Transverse colon (tissue), 4 donors: ENCODE results near the gene RTTN. TPM values are rescaled to one million over a fixed set of nuclear protein-coding genes. Genes with fewer than 3 reads are reported as not detected.

ENCODE experiments used
- DNase-seq: peaks from one replicate; pipeline ENCODE4 v3.0.0-alpha.2; 2019
- H3K27ac ChIP-seq, 4 donors: fragments of 200-600 bp; sonication (generic); 2 replicates each; pipeline ENCODE4 v1.5.1; 2016 to 2018; ENCODE audit warnings: inconsistent platforms in 4 of 4
- H3K27me3 ChIP-seq: fragments of 200-600 bp; sonication (generic); 2 replicates; pipeline ENCODE4 v1.5.1; 2017; ENCODE audit warnings: inconsistent platforms
- H3K36me3 ChIP-seq, 4 donors: fragments of 200-600 bp; sonication (generic); 2 replicates each; pipeline ENCODE4 v1.5.1; 2017 to 2019; ENCODE audit warnings: inconsistent platforms in 4 of 4
- H3K4me1 ChIP-seq, 4 donors: fragments of 200-600 bp; sonication (generic); 2 replicates each; pipeline ENCODE4 v1.5.1; 2017 to 2020; ENCODE audit warnings: inconsistent platforms in 4 of 4
- H3K4me3 ChIP-seq, 4 donors: fragments of 200-600 bp; sonication (generic); 1 replicate in 1 of 4; 2 replicates in 3 of 4; pipeline versions ENCODE4 v1.5.1 to v1.6.1; 2017 to 2019; ENCODE audit warnings: inconsistent platforms in 4 of 4
- H3K9me3 ChIP-seq, 2 donors: fragments of 200-600 bp; sonication (generic); 2 replicates each; pipeline ENCODE4 v1.5.1; 2017 to 2019; ENCODE audit warnings: inconsistent platforms in 2 of 2
- EP300 ChIP-seq: sonication (generic); formaldehyde crosslinking; IDR thresholded peaks from one replicate; pipeline ENCODE4 v1.6.1; 2017; ENCODE audit warnings: antibody characterized with exemption, low read depth
- POLR2A ChIP-seq: fragments of 450-650 bp; IDR thresholded peaks from one replicate; pipeline ENCODE4 v1.6.1; 2016; ENCODE audit warnings: antibody characterized with exemption, mild to moderate bottlenecking, moderate library complexity
- POLR2AphosphoS5 ChIP-seq, 3 donors: sonication (generic); formaldehyde crosslinking; IDR thresholded peaks; one replicate each; pipeline ENCODE4 v1.6.1; 2016; ENCODE audit warnings: antibody characterized with exemption in 3 of 3
- WGBS, 2 donors: methylation state at CpG; one replicate each; pipeline ENCODE4 v1.1.5; 2018; ENCODE audit warnings: low coverage in 1 of 2; 5-methylcytosine and 5-hydroxymethylcytosine counted together
- in situ Hi-C, 4 donors: fragments of 200-750 bp; cut with MboI; loops; one replicate each; pipeline versions ENCODE4 v1.15.0 to v1.15.1; 2017; ENCODE audit warnings: low sequenced_read_pairs in 3 of 4, low pct_ligation_motif_present in 1 of 4, low pct_unique_long_range_greater_than_20kb in 1 of 4
- intact Hi-C: fragments of 100-400 bp; cut with DNase I; formaldehyde crosslinking; loops from one replicate; pipeline ENCODE4 v1.15.1; 2023; ENCODE audit warnings: low total_unique reads
- total RNA-seq, 4 donors: library from RNA; depleted of rRNA; stranded (reverse); fragments of >200 nt; gene quantifications; one replicate each; pipeline ENCODE4 v1.1.0, GENCODE V29; 2016
- TF ChIP-seq, protein P1 (sequence below), 5 experiments: fragments of 200-600 bp in 3 of 5; fragments of 450-650 bp in 2 of 5; sonication (generic) in 3 of 5; IDR thresholded peaks; 1 replicate in 2 of 5; 2 replicates in 3 of 5; pipeline ENCODE4 v1.5.1; 2016 to 2017; ENCODE audit warnings: antibody characterized with exemption in 5 of 5, inconsistent platforms in 3 of 5, mild to moderate bottlenecking in 2 of 5, moderate library complexity in 1 of 5

The RTTN gene
- total RNA-seq, 4 donors from 2014 or later: 9.7 to 18.7 (median 13.1) TPM

GRCh38 chr18:70036771-70037347, 168.6 kb downstream of the RTTN start:
- 81 to 92% methylated on average over 3 to 8 of the region's 8 CpGs for WGBS, 2 donors
- Histone ChIP-seq H3K4me1 (no peaks in the 10 kb centered on the region), H3K9me3 (no peaks in the 10 kb centered on the region), H3K27ac (no peak overlapping the region), H3K27me3 (no peaks in the 10 kb centered on the region), H3K36me3 (no peaks in the 10 kb centered on the region), H3K4me3 (no peak overlapping the region)
- intact Hi-C loops: no loop called here
- TF ChIP-seq, protein P1, sequence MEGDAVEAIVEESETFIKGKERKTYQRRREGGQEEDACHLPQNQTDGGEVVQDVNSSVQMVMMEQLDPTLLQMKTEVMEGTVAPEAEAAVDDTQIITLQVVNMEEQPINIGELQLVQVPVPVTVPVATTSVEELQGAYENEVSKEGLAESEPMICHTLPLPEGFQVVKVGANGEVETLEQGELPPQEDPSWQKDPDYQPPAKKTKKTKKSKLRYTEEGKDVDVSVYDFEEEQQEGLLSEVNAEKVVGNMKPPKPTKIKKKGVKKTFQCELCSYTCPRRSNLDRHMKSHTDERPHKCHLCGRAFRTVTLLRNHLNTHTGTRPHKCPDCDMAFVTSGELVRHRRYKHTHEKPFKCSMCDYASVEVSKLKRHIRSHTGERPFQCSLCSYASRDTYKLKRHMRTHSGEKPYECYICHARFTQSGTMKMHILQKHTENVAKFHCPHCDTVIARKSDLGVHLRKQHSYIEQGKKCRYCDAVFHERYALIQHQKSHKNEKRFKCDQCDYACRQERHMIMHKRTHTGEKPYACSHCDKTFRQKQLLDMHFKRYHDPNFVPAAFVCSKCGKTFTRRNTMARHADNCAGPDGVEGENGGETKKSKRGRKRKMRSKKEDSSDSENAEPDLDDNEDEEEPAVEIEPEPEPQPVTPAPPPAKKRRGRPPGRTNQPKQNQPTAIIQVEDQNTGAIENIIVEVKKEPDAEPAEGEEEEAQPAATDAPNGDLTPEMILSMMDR (IDR thresholded peaks at IDR 0.05): no peak
- no peak for DNase-seq
- in situ Hi-C loops: no loop called here

GRCh38 chr18:70036168-70036567, 169.3 kb downstream of the RTTN start:
- H3K36me3 ChIP-seq: no peaks in the 10 kb centered on the region
- no peak overlapping the region for H3K27ac ChIP-seq
- H3K27me3 ChIP-seq: no peaks in the 10 kb centered on the region
- DNase-seq: no peak
- no peak overlapping the region for H3K4me3 ChIP-seq
- in situ Hi-C loops (no loop called here), intact Hi-C loops (no loop called here)
- H3K9me3 ChIP-seq: no peaks in the 10 kb centered on the region
- H3K4me1 ChIP-seq: no peaks in the 10 kb centered on the region
- no peak for TF ChIP-seq POLR2AphosphoS5 (IDR thresholded peaks at IDR 0.05)
- TF ChIP-seq, protein P1 (IDR thresholded peaks at IDR 0.05): no peak
- TF ChIP-seq EP300: no peak
- no peak for TF ChIP-seq POLR2A
- 88 to 99% methylated on average over 2 of the region's 2 CpGs for WGBS, 2 donors

GRCh38 chr18:70031221-70031620, 174.3 kb downstream of the RTTN start:
- TF ChIP-seq POLR2A (no peak), POLR2AphosphoS5 (IDR thresholded peaks at IDR 0.05) (no peak), EP300 (no peak)
- TF ChIP-seq, protein P1 (IDR thresholded peaks at IDR 0.05): no peak
- 93 to 96% methylated on average over 3 to 4 of the region's 4 CpGs for WGBS, 2 donors
- no peaks in the 10 kb centered on the region for H3K27me3 ChIP-seq
- in situ Hi-C loops: no loop called here
- H3K4me1 ChIP-seq: no peaks in the 10 kb centered on the region
- H3K4me3 ChIP-seq: no peak overlapping the region
- intact Hi-C loops: no loop called here
- no peaks in the 10 kb centered on the region for H3K36me3 ChIP-seq
- no peak for DNase-seq
- no peaks in the 10 kb centered on the region for H3K9me3 ChIP-seq
- H3K27ac ChIP-seq: no peak overlapping the region

DNA sequence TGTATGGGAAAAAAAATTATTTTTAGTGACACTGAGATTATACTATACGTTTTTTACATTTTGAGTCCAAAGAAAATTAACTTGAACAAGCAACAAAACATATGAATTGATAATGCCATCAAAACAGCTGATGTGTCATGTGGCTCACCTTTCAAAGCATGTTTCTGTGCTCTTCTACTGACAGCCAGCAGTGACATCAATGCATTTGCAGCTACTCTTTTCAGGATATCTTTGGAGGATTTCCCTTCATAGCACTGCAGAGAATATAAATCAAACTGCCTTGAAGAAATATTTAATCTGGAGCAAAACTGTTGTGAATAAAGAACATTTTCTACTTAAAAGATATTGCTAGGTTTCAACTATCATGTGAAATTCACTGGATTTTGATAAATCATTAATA, 174.8 kb downstream of the RTTN start:
- no peaks in the 10 kb centered on the region for H3K9me3 ChIP-seq
- DNase-seq: no peak
- H3K27ac ChIP-seq: no peak overlapping the region
- intact Hi-C loops (no loop called here), in situ Hi-C loops (no loop called here)
- no peaks in the 10 kb centered on the region for H3K27me3 ChIP-seq
- H3K4me3 ChIP-seq: no peak overlapping the region
- 75 to 79% methylated on average over 1 of the region's 1 CpG for WGBS, 2 donors
- H3K36me3 ChIP-seq: no peaks in the 10 kb centered on the region
- TF ChIP-seq POLR2AphosphoS5 (IDR thresholded peaks at IDR 0.05) (no peak), EP300 (no peak), POLR2A (no peak)
- TF ChIP-seq, protein P1 (IDR thresholded peaks at IDR 0.05): no peak
- no peaks in the 10 kb centered on the region for H3K4me1 ChIP-seq
